Measurements from ENCODE around the gene CHST11. TPM values are rescaled to one million over a fixed set of nuclear protein-coding genes. Genes with fewer than 3 reads are reported as not detected.

Gene CHST11
- total RNA-seq, 1 experiment from 2014 or later, result 0.25 TPM

GRCh38 chr12:104485651-104486362 is 29.1 kb downstream of the CHST11 start:
- H3K4me1 Mint-ChIP-seq (ENCODE audit: low read depth, unreplicated experiment), result no peaks in the 10 kb centered on the region
- H3K4me3 ChIP-seq (ENCODE audit: low read depth, low read length), result no peak overlapping the region
- POLR2A ChIA-PET, result no interaction called here
- no peak overlapping the region for H3K27ac Mint-ChIP-seq (ENCODE audit: unreplicated experiment)
- no peaks in the 10 kb centered on the region for H3K27me3 ChIP-seq (replicated peaks; ENCODE audit: control insufficient read depth, insufficient read depth, low read length)
- H3K9me3 ChIP-seq, result no peaks in the 10 kb centered on the region
- H3K36me3 ChIP-seq (ENCODE audit: control insufficient read depth, insufficient read depth, low read length), result no peaks in the 10 kb centered on the region
- H3K9me3 Mint-ChIP-seq (ENCODE audit: unreplicated experiment), result no peaks in the 10 kb centered on the region
- H3K4me3 Mint-ChIP-seq (ENCODE audit: unreplicated experiment), result no peak overlapping the region
- no TSS peak for BruUV-seq (replicated peaks)
- intact Hi-C loops (cut with micrococcal nuclease; ENCODE audit: unreplicated experiment), result no loop called here
- H3K4me1 ChIP-seq, result no peaks in the 10 kb centered on the region
- no peak for TF ChIP-seq CTCF (IDR thresholded peaks at IDR 0.05; ENCODE audit: insufficient read depth in 1 of 2, low read depth in 1 of 2, low read length in 1 of 2, severe bottlenecking in 1 of 2, unreplicated experiment in 1 of 2)
- DNase-seq, result no peak
- no peaks in the 10 kb centered on the region for H3K36me3 Mint-ChIP-seq (ENCODE audit: insufficient read depth, unreplicated experiment)
- CTCF ChIA-PET, result no interaction called here
- H3K27me3 Mint-ChIP-seq (ENCODE audit: insufficient read depth, unreplicated experiment), result peaks cover 7% of the 10 kb centered on the region

GRCh38 chr12:104486363-104486750 is 29.6 kb downstream of the CHST11 start:
- Mint-ChIP-seq H3K27ac (ENCODE audit: unreplicated experiment) (no peak overlapping the region), H3K27me3 (ENCODE audit: insufficient read depth, unreplicated experiment) (peaks cover 10% of the 10 kb centered on the region), H3K4me3 (ENCODE audit: unreplicated experiment) (no peak overlapping the region), H3K4me1 (ENCODE audit: low read depth, unreplicated experiment) (no peaks in the 10 kb centered on the region), H3K36me3 (ENCODE audit: insufficient read depth, unreplicated experiment) (no peaks in the 10 kb centered on the region), H3K9me3 (ENCODE audit: unreplicated experiment) (no peaks in the 10 kb centered on the region)
- H3K4me1 ChIP-seq, result no peaks in the 10 kb centered on the region
- no peak overlapping the region for H3K4me3 ChIP-seq (ENCODE audit: low read depth, low read length)
- no peaks in the 10 kb centered on the region for H3K36me3 ChIP-seq (ENCODE audit: control insufficient read depth, insufficient read depth, low read length)
- BruUV-seq (replicated peaks), result no TSS peak
- POLR2A ChIA-PET, result no interaction called here
- H3K9me3 ChIP-seq, result no peaks in the 10 kb centered on the region
- intact Hi-C loops (cut with micrococcal nuclease; ENCODE audit: unreplicated experiment), result no loop called here
- TF ChIP-seq CTCF (IDR thresholded peaks at IDR 0.05; ENCODE audit: insufficient read depth in 1 of 2, low read depth in 1 of 2, low read length in 1 of 2, severe bottlenecking in 1 of 2, unreplicated experiment in 1 of 2), result no peak
- DNase-seq, result no peak
- H3K27me3 ChIP-seq (replicated peaks; ENCODE audit: control insufficient read depth, insufficient read depth, low read length), result no peaks in the 10 kb centered on the region
- CTCF ChIA-PET, result no interaction called here

- no peaks in the 10 kb centered on the region for H3K9me3 Mint-ChIP-seq (ENCODE audit: unreplicated experiment)
- H3K4me1 Mint-ChIP-seq (ENCODE audit: low read depth, unreplicated experiment), result no peaks in the 10 kb centered on the region
- peak in 1 of 2 experiments; percentile 2 for DNase-seq
- Histone ChIP-seq H3K4me1 (no peaks in the 10 kb centered on the region), H3K27me3 (replicated peaks; ENCODE audit: control insufficient read depth, insufficient read depth, low read length) (no peaks in the 10 kb centered on the region), H3K4me3 (ENCODE audit: low read depth, low read length) (no peak overlapping the region), H3K36me3 (ENCODE audit: control insufficient read depth, insufficient read depth, low read length) (no peaks in the 10 kb centered on the region), H3K9me3 (no peaks in the 10 kb centered on the region)
- CTCF ChIA-PET, result no interaction called here
- BruUV-seq (replicated peaks), result no TSS peak
- H3K27me3 Mint-ChIP-seq (ENCODE audit: insufficient read depth, unreplicated experiment), result peaks cover 10% of the 10 kb centered on the region
- intact Hi-C loops (cut with micrococcal nuclease; ENCODE audit: unreplicated experiment), result no loop called here
- H3K4me3 Mint-ChIP-seq (ENCODE audit: unreplicated experiment), result no peak overlapping the region
- POLR2A ChIA-PET, result no interaction called here
- no peak for TF ChIP-seq CTCF (IDR thresholded peaks at IDR 0.05; ENCODE audit: insufficient read depth in 1 of 2, low read depth in 1 of 2, low read length in 1 of 2, severe bottlenecking in 1 of 2, unreplicated experiment in 1 of 2)
- H3K27ac Mint-ChIP-seq (ENCODE audit: unreplicated experiment), result no peak overlapping the region
- H3K36me3 Mint-ChIP-seq (ENCODE audit: insufficient read depth, unreplicated experiment), result no peaks in the 10 kb centered on the region
Observed at GRCh38 chr12:104486943-104487819, 30.4 kb downstream of the CHST11 start.

Measured in Caco-2 (cell line).